Inferior parietal cortex (tissue), 1 donor: Measurements from ENCODE around the gene FOXP1.

Experiments
- DNase-seq: peaks from one replicate; pipeline ENCODE4 v3.0.0-alpha.2; 2016; ENCODE audit errors: extremely low spot score

Gene FOXP1

DNA sequence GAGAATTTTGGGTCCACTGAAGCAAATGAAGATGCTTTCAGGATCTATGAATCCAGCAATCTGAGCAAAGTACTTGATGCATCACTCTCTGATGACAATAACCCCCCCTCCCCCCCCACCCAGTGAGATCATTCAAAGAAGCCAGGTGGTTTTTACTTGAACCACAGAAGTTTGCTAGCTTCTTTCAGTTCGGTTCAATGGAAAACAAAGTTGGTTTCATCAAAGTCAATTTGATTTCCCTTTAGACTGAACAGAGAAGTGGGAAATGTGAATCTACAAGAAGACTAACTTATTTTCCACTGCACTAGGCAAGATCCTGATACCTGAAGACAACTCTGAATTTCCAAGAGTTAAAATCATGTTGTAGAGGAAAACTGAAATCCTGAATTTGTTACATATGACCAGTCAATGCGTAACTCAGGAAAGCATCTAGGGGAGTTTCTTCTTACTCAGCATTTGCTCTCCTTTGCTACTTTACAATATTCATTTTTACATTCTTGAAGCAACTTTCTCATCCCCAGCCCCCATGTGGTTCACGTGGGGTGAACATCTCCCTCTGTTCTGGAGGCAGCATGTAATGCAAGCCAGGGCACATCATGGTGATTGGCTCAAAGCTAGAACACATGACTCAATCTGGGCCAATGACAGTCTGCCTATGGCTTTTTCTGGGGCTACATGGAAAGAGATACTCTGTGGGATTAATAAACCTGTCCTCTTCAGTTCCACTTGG lies 572.6 kb downstream of the FOXP1 start:
- DNase-seq = no peak

DNA sequence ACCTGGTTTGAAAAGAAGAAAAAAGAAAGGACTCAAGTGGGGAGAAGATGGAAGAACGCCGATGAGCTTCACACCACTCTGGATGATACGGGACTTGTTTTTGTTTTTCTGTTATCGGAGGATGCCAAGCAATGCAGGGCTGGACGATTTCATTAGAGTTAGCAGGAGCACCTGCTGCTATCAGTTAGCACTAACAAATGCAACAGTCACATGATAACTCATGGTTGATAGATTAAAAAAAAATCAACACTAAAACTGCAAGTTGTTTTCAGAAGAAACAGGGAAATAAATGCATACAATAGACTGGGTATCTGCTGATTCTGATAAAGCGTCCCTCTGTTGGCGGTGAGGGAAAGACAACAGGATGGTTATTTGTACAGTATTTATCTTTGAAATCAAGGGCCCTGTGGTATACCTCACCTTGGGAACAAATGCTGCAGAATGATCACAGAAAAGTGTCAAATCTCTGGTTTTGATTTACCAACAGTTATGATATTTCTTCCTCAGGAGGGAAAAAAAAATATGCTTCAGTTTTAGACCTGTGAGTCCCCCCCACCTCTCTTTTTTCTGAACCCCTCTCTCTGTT lies 575.1 kb downstream of the FOXP1 start:
- no peak for DNase-seq

DNA sequence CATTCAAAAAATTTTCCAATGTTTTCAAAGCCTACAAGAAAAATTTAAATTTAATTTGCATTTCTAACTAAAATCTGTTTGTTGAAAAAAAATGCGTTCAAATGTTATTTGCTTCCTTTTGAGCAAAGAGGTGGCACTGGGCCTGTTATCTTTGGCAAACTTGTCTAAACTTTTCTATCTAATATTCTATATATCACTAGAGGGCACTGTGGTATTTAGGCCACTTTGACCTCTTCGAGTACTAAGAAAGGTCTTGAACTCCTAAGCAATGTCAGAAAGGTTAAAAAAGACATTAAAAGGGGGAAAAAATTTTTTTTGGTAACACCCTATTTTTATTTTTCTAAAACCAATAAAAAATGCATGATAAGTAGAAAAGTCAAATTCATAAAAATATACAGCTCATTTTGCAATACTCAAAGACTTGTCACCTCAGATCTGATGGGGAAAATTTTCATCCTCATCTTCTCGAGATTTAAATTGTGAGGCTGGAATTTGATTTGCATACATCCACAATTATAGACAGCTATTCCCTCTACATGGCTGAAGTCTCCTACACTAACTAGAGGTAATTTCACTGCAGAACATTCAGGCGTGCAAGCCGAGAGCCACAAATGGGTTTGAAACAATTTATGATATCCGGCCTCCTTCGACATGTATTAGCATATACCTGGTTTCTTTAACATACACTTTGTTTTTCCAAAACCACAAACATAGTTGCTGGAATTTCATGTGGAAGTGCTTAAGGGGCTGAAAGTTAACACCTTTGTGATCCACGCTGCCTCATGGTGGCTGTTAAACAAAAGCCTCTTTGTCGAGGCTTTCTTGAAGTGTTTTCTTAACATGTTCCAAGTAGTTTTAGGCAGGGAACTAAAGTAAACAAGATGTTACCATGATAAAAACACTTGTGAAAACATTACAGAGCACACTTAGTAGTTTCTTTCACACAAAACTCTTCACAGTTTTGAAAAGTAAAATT lies 576.4 kb downstream of the FOXP1 start:
- peak; percentile 69 for DNase-seq

DNA sequence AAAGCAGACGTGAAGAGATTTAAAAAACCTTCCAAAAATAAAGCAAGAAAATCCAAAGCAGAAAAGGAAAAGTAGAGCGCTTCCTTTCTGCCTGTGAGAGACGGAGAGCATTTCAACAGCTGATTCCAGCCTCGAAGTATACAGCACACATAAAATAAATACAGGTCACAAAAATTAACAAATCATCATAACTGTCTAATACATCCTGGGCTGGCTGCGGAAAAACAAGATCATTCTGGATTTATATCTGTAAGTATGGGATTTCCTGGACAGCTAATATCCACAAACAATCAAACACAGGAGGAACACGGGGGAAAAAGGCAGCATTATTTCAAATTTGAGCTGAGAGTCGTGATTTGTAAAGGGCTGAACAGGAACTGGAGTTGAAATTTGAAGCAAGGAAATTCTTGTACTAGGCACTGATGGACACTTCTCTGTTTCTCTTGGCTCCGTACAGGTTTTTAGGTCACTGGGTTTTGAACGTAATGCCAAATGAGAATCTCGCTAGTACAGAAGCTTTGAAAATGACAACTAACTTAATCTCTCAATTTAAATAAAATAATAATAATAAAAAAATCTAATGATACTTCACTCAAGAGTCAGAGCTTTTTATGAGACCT lies 577.7 kb downstream of the FOXP1 start:
- no peak for DNase-seq

DNA sequence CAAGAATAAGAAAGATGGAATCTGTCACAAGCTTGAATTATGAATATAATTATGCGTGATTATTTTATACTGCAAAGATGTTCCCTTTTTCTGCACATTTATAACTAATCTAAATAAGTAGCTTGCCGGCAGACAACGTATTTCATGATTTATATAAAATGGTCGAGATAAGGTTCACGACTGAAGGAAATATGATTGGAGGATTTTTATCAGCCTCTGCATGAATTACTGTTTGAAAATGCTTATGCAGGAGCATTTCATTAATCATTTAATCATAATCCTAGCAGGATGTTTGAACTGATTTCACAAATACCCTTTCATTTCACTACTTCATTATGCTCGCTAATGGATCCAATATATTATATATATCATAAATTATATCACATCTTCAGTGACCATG lies 580.0 kb downstream of the FOXP1 start:
- DNase-seq = no peak

DNA sequence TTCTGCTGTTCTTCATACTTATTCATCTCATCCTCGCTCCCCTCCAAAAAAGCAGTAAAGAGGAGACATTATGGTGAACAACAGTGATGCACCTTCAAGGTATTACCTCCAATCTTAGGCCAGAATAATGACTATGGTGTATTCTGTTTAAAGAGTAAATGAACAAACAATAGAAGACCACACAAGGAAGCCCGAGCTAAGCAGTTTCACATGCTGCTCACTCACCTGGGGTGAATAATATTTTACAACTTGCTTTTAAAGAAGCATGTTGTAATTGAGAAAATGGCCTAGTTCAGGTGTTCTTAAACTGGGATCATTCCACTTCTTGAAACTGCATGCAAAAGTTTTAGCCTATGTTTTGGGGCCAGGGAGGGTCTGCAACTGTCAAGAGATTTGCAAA lies 581.2 kb downstream of the FOXP1 start:
- no peak for DNase-seq

DNA sequence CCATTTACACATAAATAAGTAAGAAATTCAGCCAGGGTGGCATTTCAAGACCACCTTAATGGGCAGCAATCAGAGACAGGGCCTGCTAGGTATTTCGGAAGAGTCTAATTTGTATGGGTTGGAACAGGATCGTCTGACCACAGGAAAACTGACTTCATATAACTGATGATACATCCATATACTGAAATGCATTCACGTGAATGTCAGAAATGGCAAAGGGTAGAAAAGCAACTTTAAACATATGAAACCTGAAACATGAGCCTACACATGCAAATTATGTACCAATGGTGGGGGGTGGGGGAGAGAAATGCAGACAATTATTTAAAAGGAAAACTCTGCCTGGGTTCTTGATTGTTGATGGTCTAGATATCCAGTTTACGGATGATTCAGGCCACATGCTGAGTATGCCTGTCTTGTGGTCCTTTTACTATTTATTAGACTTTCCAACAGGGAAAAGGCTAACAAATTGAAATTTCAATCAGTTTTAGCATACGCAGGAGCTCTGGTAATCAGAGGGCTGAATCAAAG lies 582.2 kb downstream of the FOXP1 start:
- DNase-seq = no peak

DNA sequence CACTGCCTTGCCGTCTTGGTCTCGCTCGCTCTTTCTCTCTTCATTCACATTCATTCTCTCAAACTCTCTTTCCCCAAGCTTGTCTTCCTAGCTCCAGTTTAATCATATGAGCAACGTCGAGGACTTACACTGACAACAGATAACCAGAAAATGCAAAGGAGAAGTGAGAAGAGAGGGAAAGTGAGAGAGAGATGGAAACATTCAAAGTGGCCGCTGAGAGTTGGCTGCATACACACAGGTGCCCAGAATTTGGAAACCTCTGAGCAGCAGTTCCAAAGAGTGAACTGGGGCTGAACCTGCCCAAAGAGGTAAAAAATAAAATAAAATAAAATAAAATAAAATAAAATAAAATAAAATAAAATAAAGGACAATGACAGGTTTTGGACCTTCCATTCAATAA lies 583.0 kb downstream of the FOXP1 start:
- no peak for DNase-seq

DNA sequence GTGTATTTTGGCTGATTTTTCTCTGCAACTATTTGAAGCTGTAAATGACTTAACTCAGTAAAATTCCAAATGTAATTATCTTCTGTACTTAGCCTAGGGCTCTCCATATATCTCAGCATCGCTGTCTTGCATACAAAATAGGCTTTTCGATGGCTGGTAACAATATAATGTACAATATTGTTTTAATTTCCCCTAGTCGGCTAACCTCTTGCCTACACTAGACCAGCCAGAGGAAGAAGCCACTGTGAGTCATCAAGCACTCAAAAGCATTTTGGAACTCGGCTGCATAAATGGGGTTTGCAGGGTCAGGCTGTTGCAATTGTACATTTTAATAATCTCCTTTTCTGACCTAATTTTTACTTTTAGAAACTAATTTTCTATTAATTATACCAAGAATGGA lies 583.8 kb downstream of the FOXP1 start:
- no peak for DNase-seq

DNA sequence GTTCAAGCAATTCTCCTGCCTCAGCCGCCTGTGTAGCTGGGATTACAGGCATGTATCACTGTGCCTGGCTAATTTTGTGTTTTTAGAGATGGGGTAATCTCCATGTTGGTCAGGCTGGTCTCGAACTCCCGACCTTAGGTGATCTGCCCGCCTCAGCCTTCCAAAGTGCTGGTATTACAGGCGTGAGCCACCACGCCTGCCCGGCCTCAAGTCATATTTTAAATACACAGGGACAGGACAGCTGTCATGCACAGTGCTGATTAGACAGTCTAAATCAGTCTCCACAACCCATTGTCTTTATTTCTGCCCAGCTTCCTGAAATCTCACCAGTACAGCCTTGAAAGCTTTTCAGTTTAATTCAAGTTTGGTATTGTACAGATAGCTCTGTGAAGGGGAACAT lies 587.4 kb downstream of the FOXP1 start:
- no peak for DNase-seq

DNA sequence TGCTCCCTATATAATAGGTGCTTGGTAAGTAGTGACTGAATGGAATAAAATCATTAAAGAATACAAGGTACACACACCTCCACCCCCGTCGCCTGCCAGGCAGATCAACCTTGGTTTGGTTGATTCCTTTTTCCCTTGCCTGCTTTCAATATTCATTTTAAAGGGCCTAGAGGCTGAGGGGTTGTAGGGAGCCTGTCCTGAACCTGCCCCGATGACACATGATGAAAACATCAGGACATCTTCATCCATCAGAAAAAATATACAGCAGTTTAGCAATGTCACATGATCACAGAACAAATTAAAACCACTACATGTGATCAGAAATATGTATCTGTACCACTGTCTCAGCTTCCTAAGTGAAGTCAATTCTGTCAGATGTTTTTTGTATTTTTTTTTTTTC lies 588.9 kb downstream of the FOXP1 start:
- DNase-seq = no peak

DNA sequence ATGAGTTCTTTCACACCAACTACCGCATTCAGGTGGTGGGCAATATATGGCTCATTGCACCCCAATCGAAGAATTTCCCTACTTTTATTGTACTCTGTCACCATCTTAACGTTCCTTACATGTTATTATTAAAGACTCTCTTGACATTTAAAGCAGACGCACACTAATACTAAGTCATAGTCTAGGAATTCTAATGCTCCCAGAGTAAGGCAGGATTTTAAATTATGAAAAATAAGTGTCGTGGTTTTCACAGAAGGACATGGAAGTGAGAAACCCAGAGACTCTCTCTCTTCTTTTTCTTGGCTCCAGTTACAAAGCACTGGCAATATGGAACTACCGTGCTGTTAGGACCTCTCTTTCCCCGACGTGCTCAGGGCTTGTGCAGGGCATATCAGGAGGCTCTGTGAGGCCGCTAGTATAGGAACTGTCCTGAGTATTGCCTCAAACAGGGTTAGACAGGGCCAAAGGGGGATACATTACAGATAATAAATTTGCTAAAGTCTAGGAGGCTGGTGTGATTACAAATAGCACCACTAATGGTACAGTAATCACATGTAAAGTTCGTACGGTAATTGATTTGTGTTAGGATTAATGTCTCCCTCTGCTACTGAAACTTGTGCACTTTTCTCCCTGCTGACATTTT lies 590.8 kb downstream of the FOXP1 start:
- no peak for DNase-seq

DNA sequence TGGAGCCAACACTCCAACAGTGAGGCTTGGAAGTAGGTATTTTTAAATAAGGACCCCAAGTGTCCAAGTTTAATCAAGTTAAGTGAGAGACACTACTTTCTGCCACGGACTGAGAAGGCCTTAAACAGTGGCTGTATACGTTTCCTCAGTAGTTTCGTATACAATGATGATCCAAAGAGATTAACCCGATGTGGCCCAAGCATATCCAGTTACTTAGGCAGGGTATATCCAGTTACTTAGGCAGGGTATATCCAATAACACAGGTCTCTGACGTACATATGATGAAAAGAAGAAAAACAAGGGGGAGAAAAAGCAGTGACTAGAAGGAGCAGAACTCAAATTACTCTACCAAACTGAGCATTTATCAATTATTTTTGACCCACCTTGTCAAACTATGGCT lies 591.4 kb downstream of the FOXP1 start:
- DNase-seq = no peak

DNA sequence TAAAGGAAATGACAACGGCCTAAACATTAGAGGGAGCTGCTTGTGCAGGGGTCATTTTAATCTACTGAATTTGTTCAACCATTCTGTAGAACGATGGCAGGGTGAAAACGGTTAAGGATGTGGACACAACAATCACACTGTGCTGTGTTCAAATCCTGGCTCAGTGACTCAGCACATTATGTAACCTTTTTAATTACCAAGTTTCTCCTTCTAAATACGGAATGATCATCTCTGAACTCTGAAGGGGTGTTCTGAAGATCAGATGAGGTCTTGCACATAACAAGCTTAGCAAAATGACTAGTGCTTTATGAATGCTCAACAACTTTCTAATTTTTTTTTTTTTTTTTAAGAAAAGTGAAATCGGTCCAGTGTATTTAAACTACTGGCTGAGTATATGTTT lies 592.8 kb downstream of the FOXP1 start:
- DNase-seq = no peak

DNA sequence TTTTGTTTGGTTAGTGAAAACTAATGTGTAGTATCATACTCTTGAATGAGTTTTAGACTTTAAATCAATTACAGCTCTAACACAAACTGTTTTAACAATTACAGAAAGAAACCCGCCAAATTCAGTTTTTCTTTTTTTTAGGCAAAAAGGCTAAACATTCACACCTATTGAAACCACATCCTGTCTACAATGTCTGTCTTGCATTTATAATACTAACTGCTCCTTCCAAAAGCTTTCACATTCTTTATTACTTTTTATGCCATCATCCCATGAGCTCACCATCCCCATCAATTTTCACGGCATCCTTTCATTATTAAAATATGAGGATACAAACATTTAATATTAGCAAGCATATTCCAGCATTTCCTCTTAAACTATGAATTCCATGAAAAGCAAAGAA lies 593.3 kb downstream of the FOXP1 start:
- DNase-seq = no peak

DNA sequence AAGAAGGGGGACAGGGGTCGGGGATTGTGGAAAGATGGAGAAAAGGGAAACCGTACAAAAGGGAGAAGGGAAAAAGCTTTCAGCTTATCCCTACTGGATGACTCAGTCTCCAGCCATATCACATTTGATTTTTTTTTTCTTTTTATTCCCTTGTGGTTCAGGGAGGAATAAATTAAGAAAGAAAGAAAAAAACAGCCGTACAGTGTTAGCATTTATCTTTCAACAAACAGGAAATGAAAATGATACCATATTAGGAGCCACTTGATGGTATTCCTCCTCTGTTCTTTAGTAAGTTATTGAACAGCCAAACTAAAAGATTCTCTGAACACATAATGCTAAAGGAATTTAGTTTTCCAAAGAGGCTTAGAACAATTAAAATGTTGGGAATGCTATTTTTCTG lies 594.4 kb downstream of the FOXP1 start:
- DNase-seq = no peak

DNA sequence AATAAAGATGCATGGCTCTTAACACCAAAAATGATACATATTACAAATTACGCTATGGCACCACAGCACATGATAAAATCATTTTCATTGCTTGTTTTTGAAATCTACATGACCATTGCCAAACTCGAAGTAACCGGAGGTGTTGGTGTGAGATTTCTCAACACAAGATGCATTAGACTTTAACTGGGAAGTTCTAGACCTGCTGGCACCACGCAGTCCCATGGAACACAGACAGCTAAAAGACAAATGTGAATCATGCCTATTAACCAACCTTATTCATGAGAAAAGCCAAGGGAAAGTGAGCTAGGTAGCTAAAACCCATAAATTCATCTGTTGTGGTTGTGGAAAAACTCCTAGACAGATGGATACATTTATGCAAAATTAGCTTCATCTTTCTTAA lies 595.4 kb downstream of the FOXP1 start:
- DNase-seq = no peak

DNA sequence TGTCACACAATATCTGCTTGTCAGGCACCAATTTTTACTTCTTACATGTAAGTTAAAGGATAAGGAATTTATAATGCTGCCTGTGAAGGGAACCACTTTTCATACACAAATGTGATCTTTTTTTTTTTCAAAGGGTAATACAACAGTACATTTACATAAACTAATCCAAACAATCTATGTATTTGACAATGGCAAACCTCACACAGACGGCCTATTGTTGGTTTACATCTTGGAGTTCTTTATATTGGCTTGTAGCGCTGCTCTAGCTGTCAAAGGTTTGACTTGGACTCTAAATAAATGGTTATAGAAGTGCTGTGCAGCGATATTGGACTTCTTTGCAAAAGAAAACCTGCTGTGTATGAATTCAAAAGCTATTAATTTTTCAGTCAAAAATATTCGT lies 598.0 kb downstream of the FOXP1 start:
- DNase-seq = no peak

DNA sequence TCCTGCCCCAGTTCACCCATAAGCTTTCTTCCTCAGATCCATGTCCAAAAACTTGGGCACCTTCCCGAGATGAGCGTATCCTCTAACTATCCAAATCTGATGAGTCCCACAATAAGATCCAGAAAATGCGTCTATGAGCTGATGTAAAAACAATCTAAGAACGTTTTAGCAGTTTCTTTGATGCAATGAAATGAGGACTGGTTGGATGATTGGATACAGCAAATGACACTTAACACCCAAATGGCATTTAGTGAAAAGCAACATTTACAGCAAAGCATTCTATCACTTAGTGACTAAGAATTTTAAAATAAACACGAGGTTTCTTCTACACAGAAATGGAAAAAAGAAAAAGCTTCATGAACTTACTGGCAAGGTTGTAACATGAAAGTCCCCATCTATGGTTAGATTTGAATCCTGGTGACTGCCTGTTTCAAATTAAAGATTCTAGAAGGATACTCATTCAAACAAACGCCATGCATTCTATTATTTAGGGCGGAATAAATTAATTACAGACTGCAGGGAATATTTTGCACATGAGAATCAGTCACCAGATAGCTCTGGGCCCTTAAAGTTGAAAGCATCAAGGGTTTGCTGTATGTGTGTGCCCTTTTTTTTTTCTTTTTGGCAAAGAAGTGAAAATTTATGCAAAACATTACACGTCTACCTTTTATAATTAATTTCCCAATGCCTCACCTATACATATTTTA lies 598.6 kb downstream of the FOXP1 start:
- no peak for DNase-seq

DNA sequence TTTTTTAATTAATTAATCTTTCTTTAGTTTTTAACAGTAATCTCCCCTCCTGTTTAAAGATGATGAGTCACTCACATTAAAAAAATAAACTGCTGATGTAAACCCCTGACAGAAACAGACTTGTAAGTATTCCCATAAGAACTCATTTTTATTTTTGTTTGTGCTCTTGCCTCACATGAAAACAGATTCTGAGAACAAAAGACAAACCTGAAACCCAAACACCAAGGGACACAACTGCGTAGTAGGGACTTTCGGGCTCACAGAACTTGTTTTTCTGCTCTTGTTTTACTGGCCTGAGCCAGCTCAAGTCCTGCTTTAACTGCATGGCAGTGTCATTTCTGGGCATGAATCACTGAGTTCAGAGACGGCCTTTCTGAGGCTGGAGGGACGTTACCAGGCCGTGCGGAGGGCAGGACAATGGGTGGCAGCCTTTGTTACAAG lies 600.8 kb downstream of the FOXP1 start:
- DNase-seq = no peak

DNA sequence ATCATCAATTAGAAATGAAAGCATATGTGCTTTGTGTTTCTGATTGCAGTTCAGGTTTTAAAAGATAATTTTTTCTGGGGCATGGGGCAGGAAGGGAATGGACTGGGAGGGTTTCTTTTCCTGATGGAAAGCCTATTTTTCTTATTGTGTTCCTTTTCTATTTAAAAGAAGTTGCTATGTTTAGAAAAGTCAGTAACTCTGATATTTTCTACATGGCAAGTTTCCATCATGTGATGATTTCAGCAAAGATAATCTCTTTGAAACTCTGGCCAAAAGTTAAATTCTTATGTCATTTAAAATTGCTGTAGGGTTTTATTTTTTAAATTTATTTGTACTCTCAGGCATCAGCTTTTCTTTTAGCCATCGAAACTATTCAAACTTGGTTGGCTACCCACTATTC lies 601.2 kb downstream of the FOXP1 start:
- no peak for DNase-seq
